ENCODE data around the gene EXOC6B.

The EXOC6B gene

GRCh38 chr2:72545790-72546189 lies 280.0 kb downstream of the EXOC6B start:
- ChIA-PET POLR2A (no interaction called here), CTCF (no interaction called here)
- Histone ChIP-seq H3K4me1 (ENCODE audit: control insufficient read depth, insufficient read depth, low read length) (peaks cover 2% of the 10 kb centered on the region; the same call in 1 of the 2 replicates), H3K36me3 (ENCODE audit: control insufficient read depth in 2 of 2, insufficient read depth in 1 of 2, low read length in 2 of 2) (no peaks in the 10 kb centered on the region), H3K9me3 (ENCODE audit: control insufficient read depth, insufficient read depth, low read depth, low read length) (no peaks in the 10 kb centered on the region), H3K4me3 (ENCODE audit: low read depth, low read length) (no peak overlapping the region), H3K27ac (ENCODE audit: extremely low read depth, low read depth, low read length) (no peak overlapping the region)
- TF ChIP-seq HOXD13 (CRISPR knock-in tag; IDR thresholded peaks at IDR 0.05; ENCODE audit: borderline replicate concordance) (no peak), ZNF561 (tag by site-specific recombination; IDR thresholded peaks at IDR 0.05; ENCODE audit: borderline replicate concordance) (no peak), ZNF580 (tag by site-specific recombination; IDR thresholded peaks at IDR 0.05) (no peak), REST (tag by site-specific recombination; IDR thresholded peaks at IDR 0.05) (no peak)

GRCh38 chr2:72544554-72544953 lies 281.3 kb downstream of the EXOC6B start:
- no peaks in the 10 kb centered on the region for H3K36me3 ChIP-seq (ENCODE audit: control insufficient read depth in 2 of 2, insufficient read depth in 1 of 2, low read length in 2 of 2)
- ChIA-PET CTCF (interaction anchor here (0.8 kb wide), 1 partner anchor 750 kb away, joined by 3 read pairs; no protein-coding TSS in a partner anchor), POLR2A (no interaction called here)
- H3K4me1 ChIP-seq (ENCODE audit: control insufficient read depth, insufficient read depth, low read length): peaks cover 2% of the 10 kb centered on the region; the same call in 1 of the 2 replicates
- H3K4me3 ChIP-seq (ENCODE audit: low read depth, low read length): no peak overlapping the region
- no peak overlapping the region for H3K27ac ChIP-seq (ENCODE audit: extremely low read depth, low read depth, low read length)
- H3K9me3 ChIP-seq (ENCODE audit: control insufficient read depth, insufficient read depth, low read depth, low read length): no peaks in the 10 kb centered on the region
- TF ChIP-seq ZNF645 (tag by site-specific recombination; IDR thresholded peaks at IDR 0.05): no peak
- no peak for TF ChIP-seq ZNF174 (tag by site-specific recombination; IDR thresholded peaks at IDR 0.05)
- no peak for TF ChIP-seq YY2 (tag by site-specific recombination; IDR thresholded peaks at IDR 0.05)
- TF ChIP-seq PRDM10 (tag by site-specific recombination; IDR thresholded peaks at IDR 0.05): no peak
- TF ChIP-seq ZNF398 (tag by site-specific recombination; IDR thresholded peaks at IDR 0.05): no peak
- TF ChIP-seq ZNF362 (tag by site-specific recombination; IDR thresholded peaks at IDR 0.05): no peak
- no peak for TF ChIP-seq TSHZ1 (tag by site-specific recombination; IDR thresholded peaks at IDR 0.05; ENCODE audit: borderline replicate concordance)
- TF ChIP-seq ZBTB49 (tag by site-specific recombination; IDR thresholded peaks at IDR 0.05; ENCODE audit: low read depth): no peak
- TF ChIP-seq MYNN (tag by site-specific recombination; IDR thresholded peaks at IDR 0.05; ENCODE audit: borderline replicate concordance): no peak
- no peak for TF ChIP-seq ZNF792 (tag by site-specific recombination; IDR thresholded peaks at IDR 0.05)
